Gastrocnemius medialis (tissue), 4 donors: ENCODE data around the gene LCN6.

Experiments used
- POLR2A ChIP-seq, 2 donors: fragments of 450-650 bp; IDR thresholded peaks; one replicate each; pipeline ENCODE4 v1.6.1; 2017; ENCODE audit warnings: antibody characterized with exemption in 2 of 2, mild to moderate bottlenecking in 2 of 2, moderate library complexity in 2 of 2
- TF ChIP-seq, protein P1 (sequence below), 5 experiments: fragments of 450-650 bp in 3 of 5; fragments of 200-600 bp in 2 of 5; sonication (generic) in 2 of 5; IDR thresholded peaks in 4 of 5; conservative IDR thresholded peaks in 1 of 5; 1 replicate in 4 of 5; 2 replicates in 1 of 5; pipeline ENCODE4 v1.5.1; 2016 to 2019; ENCODE audit warnings: antibody characterized with exemption in 5 of 5, mild to moderate bottlenecking in 3 of 5, moderate library complexity in 3 of 5

DNA sequence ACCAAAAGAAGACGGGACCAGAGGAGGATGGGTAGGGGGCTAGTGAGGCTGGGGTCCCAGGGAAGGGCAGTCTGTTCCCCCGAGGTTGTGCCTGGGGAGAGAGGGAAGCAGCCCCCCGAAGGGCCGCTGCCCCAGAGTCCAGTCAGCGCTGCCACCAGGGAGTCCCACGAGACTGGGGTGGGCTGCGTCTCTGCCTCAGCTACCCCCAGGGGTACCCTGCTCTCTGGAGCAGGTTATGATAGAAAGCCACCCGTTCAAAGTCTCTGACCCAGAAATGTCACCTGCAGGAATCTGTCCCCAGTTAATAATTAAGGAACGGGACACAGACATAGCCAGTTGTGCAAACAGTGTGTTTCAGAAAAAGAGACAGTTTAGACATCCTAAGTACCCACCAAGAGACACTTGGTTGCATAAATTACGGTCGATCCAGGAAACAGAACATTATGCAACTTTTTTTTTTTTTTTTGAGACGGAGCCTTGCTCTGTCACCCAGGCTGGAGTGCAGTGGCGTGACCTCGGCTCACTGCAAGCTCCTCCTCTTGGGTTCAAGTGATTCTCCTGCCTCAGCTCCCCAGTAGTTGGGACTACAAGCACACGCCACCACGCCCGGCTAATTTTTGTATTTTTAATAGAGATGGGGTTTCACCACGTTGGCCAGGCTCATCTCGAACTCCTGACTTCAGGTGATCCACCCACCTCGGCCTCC is 50.4 kb downstream of the LCN6 start:
- TF ChIP-seq POLR2A (IDR thresholded peaks at IDR 0.05) = no peak
- TF ChIP-seq, protein P1, sequence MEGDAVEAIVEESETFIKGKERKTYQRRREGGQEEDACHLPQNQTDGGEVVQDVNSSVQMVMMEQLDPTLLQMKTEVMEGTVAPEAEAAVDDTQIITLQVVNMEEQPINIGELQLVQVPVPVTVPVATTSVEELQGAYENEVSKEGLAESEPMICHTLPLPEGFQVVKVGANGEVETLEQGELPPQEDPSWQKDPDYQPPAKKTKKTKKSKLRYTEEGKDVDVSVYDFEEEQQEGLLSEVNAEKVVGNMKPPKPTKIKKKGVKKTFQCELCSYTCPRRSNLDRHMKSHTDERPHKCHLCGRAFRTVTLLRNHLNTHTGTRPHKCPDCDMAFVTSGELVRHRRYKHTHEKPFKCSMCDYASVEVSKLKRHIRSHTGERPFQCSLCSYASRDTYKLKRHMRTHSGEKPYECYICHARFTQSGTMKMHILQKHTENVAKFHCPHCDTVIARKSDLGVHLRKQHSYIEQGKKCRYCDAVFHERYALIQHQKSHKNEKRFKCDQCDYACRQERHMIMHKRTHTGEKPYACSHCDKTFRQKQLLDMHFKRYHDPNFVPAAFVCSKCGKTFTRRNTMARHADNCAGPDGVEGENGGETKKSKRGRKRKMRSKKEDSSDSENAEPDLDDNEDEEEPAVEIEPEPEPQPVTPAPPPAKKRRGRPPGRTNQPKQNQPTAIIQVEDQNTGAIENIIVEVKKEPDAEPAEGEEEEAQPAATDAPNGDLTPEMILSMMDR (IDR thresholded peaks at IDR 0.05 in 4 of 5, conservative IDR thresholded peaks at IDR 0.05 in 1 of 5) = no peak
